Stomach smooth muscle (tissue), 2 donors: Measurements from ENCODE around the gene KRT35.

ENCODE experiments used
- H3K27ac ChIP-seq: one replicate; pipeline ENCODE4 v1.7.0; 2013; ENCODE audit warnings: mild to moderate bottlenecking, low read length, inconsistent platforms
- H3K27me3 ChIP-seq, 2 donors: one replicate each; pipeline ENCODE4 v1.7.0; 2013; ENCODE audit warnings: low read length in 2 of 2; ENCODE audit not compliant: insufficient read depth in 2 of 2, control insufficient read depth in 1 of 2
- H3K36me3 ChIP-seq, 2 donors: one replicate each; pipeline ENCODE4 v1.7.0; 2013; ENCODE audit warnings: low read length in 2 of 2; ENCODE audit not compliant: control insufficient read depth in 2 of 2, insufficient read depth in 2 of 2
- H3K4me1 ChIP-seq: one replicate; pipeline ENCODE4 v1.7.0; 2013; ENCODE audit warnings: low read length; ENCODE audit not compliant: control insufficient read depth, insufficient read depth
- H3K4me3 ChIP-seq, 2 donors: one replicate each; pipeline ENCODE4 v1.7.0; 2013; ENCODE audit warnings: low read length in 2 of 2
- H3K9ac ChIP-seq, 2 donors: one replicate each; pipeline ENCODE4 v1.7.0; 2013; ENCODE audit warnings: low read length in 2 of 2, mild to moderate bottlenecking in 1 of 2
- H3K9me3 ChIP-seq, 2 donors: one replicate each; pipeline ENCODE4 v1.7.0; 2013; ENCODE audit warnings: low read length in 2 of 2; ENCODE audit not compliant: control insufficient read depth in 2 of 2
- donor health status: healthy.
- donor health status: Pancreatic carcinoma.

The KRT35 gene

GRCh38 chr17:41498276-41498675 lies 17.3 kb upstream of the KRT35 start:
- H3K4me1 ChIP-seq: no peaks in the 10 kb centered on the region
- H3K9me3 ChIP-seq: no peaks in the 10 kb centered on the region
- H3K9ac ChIP-seq: no peak overlapping the region
- H3K27me3 ChIP-seq: no peaks in the 10 kb centered on the region
- H3K36me3 ChIP-seq: no peaks in the 10 kb centered on the region
- no peak overlapping the region for H3K4me3 ChIP-seq
- H3K27ac ChIP-seq: no peak overlapping the region

GRCh38 chr17:41496803-41497484 lies 16.0 kb upstream of the KRT35 start:
- H3K27me3 ChIP-seq: no peaks in the 10 kb centered on the region
- no peak overlapping the region for H3K9ac ChIP-seq
- no peaks in the 10 kb centered on the region for H3K4me1 ChIP-seq
- no peaks in the 10 kb centered on the region for H3K36me3 ChIP-seq
- no peak overlapping the region for H3K27ac ChIP-seq
- no peaks in the 10 kb centered on the region for H3K9me3 ChIP-seq
- H3K4me3 ChIP-seq: no peak overlapping the region

DNA sequence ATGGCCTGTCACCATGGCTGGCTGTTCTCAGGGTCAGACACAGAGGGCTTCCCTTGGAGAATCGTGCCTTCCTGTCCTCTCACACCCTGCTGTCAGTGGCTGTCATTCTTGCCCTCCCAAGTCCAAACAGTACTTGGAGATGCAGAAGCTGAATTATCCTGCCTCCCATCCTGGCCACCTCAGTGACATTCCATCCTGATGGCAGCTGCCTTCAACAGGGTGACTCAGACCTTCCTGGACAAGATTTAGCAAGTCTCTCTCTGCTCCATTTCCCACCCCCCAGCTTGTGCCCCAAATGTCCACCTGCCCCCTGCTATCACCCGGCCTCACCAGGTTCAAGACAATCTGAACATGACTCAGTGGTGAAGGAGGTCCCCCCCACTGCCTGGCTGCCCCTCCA lies 13.6 kb upstream of the KRT35 start:
- H3K27me3 ChIP-seq: no peaks in the 10 kb centered on the region
- H3K4me1 ChIP-seq: no peaks in the 10 kb centered on the region
- H3K27ac ChIP-seq: no peak overlapping the region
- H3K36me3 ChIP-seq: no peaks in the 10 kb centered on the region
- H3K4me3 ChIP-seq: no peak overlapping the region
- H3K9me3 ChIP-seq: no peaks in the 10 kb centered on the region
- no peak overlapping the region for H3K9ac ChIP-seq

DNA sequence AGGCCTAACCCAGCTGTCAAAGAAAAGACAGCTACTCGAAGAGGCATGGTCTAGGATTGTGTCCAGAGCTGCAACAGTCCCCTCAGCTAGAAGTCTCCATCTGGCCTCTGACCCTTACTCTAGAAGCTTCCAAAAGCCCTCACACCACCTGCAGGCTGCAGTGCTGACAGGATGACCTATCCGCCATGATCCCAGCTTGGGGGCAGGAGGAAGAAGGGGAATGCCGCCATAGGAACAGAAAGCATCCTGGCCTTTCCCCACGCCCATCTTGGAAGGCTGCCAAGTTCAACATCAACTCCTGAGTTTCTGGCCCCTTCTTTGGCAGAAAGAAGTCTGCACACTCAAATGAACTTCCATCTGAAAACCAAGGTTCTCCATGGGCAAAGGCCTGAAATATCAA lies 11.8 kb upstream of the KRT35 start:
- H3K4me1 ChIP-seq: no peaks in the 10 kb centered on the region
- H3K4me3 ChIP-seq: no peak overlapping the region
- peaks cover 0 to 2% of the 10 kb centered on the region in 2 donors for H3K27me3 ChIP-seq
- H3K36me3 ChIP-seq: no peaks in the 10 kb centered on the region
- H3K27ac ChIP-seq: no peak overlapping the region
- H3K9ac ChIP-seq: no peak overlapping the region
- no peaks in the 10 kb centered on the region for H3K9me3 ChIP-seq

DNA sequence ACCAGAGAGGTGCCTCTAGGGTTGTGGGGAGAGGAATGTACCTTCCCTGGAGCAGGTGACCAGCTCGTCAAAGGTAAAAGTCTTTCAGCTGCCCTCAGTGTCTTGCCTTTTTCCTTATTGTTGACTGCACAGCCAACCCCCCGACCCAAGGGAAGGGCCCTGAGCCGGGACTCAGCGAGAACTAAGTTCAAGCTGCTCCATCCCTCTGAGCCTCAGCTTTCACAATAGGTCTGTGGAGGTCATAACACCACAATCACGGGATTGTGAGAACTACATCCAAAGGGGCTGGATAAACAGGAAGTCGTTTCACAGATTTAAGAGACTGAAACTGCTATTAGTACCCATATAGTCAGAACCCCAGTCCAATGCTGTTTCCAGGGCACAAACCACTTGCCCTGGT lies 11.4 kb upstream of the KRT35 start:
- no peak overlapping the region for H3K27ac ChIP-seq
- no peaks in the 10 kb centered on the region for H3K4me1 ChIP-seq
- peaks cover 0 to 2% of the 10 kb centered on the region in 2 donors for H3K27me3 ChIP-seq
- H3K4me3 ChIP-seq: no peak overlapping the region
- no peak overlapping the region for H3K9ac ChIP-seq
- H3K9me3 ChIP-seq: no peaks in the 10 kb centered on the region
- no peaks in the 10 kb centered on the region for H3K36me3 ChIP-seq

DNA sequence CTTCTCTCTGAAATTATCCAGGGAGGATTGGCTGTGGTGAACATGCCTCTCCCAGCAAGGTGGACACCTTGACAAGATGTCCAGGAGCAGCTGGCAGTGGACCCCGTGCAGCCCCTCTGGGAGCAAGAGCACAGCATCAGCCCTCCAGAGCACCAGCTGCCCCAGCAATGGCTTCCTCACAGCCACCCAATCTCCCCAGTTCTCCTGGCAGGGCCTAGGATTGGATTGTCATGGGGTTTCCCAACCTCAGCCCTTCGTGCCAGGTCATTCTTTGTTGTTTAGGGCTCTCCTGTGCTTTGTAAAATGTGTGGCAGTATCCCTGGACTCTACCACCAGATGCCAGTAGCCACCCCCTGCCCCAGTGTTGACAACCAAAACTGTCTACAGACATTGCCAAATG lies 10.5 kb upstream of the KRT35 start:
- H3K9ac ChIP-seq: no peak overlapping the region
- H3K9me3 ChIP-seq: no peaks in the 10 kb centered on the region
- H3K27ac ChIP-seq: no peak overlapping the region
- H3K27me3 ChIP-seq: peaks cover 0 to 2% of the 10 kb centered on the region in 2 donors
- H3K4me3 ChIP-seq: no peak overlapping the region
- H3K36me3 ChIP-seq: no peaks in the 10 kb centered on the region
- no peaks in the 10 kb centered on the region for H3K4me1 ChIP-seq

GRCh38 chr17:41490000-41490990 lies 9.3 kb upstream of the KRT35 start:
- Histone ChIP-seq H3K4me3 (no peak overlapping the region), H3K36me3 (no peaks in the 10 kb centered on the region), H3K9ac (no peak overlapping the region), H3K4me1 (no peaks in the 10 kb centered on the region), H3K27ac (no peak overlapping the region), H3K27me3 (peaks cover 0 to 2% of the 10 kb centered on the region in 2 donors), H3K9me3 (no peaks in the 10 kb centered on the region)

GRCh38 chr17:41489531-41489930 lies 8.6 kb upstream of the KRT35 start, which contains the start of gene KRT36:
TSS of gene KRT36 (minus strand) at chr17:41489910. CDS start at chr17:41489864, 46 bp downstream.
- H3K36me3 ChIP-seq: no peaks in the 10 kb centered on the region
- no peak within 1 kb of the TSS for H3K9ac ChIP-seq
- no peak within 1 kb of the TSS for H3K4me3 ChIP-seq
- no peak within 1 kb of the TSS for H3K27ac ChIP-seq
- H3K27me3 ChIP-seq: peaks cover 0 to 2% of the 10 kb centered on the region in 2 donors
- H3K4me1 ChIP-seq: no peaks in the 10 kb centered on the region
- no peaks in the 10 kb centered on the region for H3K9me3 ChIP-seq

- H3K9ac ChIP-seq: no peak overlapping the region
- no peak overlapping the region for H3K4me3 ChIP-seq
- H3K27ac ChIP-seq: no peak overlapping the region
- no peaks in the 10 kb centered on the region for H3K9me3 ChIP-seq
- no peaks in the 10 kb centered on the region for H3K36me3 ChIP-seq
- no peaks in the 10 kb centered on the region for H3K4me1 ChIP-seq
- peaks cover 0 to 2% of the 10 kb centered on the region in 2 donors for H3K27me3 ChIP-seq
Measured at GRCh38 chr17:41486809-41487530, 6.0 kb upstream of the KRT35 start.

- Histone ChIP-seq H3K27me3 (peaks cover 0 to 2% of the 10 kb centered on the region in 2 donors), H3K27ac (no peak overlapping the region), H3K9ac (no peak overlapping the region), H3K36me3 (no peaks in the 10 kb centered on the region), H3K4me1 (no peaks in the 10 kb centered on the region), H3K9me3 (no peaks in the 10 kb centered on the region), H3K4me3 (no peak overlapping the region)
Measured at GRCh38 chr17:41486316-41486715, 5.4 kb upstream of the KRT35 start.
